Fibroblast of lung (primary cell): Measurements from ENCODE around the gene ZP1. TPM values are rescaled to one million over a fixed set of nuclear protein-coding genes. Genes with fewer than 3 reads are reported as not detected.
A peak's percentile ranks its signal among the peaks of the same experiment; 100 is the strongest.

Experiments
- DNase-seq, 2 donors: peaks; one replicate each; pipeline versions ENCODE4 v3.0.0 to v3.0.0-alpha.2; 2010; ENCODE audit warnings: low read depth in 2 of 2
- H2AFZ ChIP-seq: 2 replicates; pipeline ENCODE4 v1.5.1; 2012; ENCODE audit warnings: low read length, control low read depth, inconsistent platforms
- H3K27ac ChIP-seq: 2 replicates; pipeline ENCODE4 v1.5.1; 2011; ENCODE audit warnings: low read length, control low read depth; ENCODE audit not compliant: insufficient read depth
- H3K27me3 ChIP-seq: 2 replicates; pipeline ENCODE4 v1.5.1; 2011; ENCODE audit warnings: mild to moderate bottlenecking, low read length; ENCODE audit not compliant: control insufficient read depth, insufficient read depth
- H3K36me3 ChIP-seq: 2 replicates; pipeline ENCODE4 v1.5.1; 2011; ENCODE audit warnings: low read length; ENCODE audit not compliant: control insufficient read depth, insufficient read depth
- H3K4me1 ChIP-seq: 2 replicates; pipeline ENCODE4 v1.5.1; 2011; ENCODE audit warnings: low read length; ENCODE audit not compliant: control insufficient read depth, insufficient read depth; ENCODE audit errors: extremely low read depth
- H3K4me2 ChIP-seq: 2 replicates; pipeline ENCODE4 v1.5.1; 2011; ENCODE audit warnings: low read length, control low read depth; ENCODE audit not compliant: insufficient read depth; ENCODE audit errors: extremely low read depth
- H3K4me3 ChIP-seq, 4 experiments: fragments of 200-600 bp in 1 of 4; sonication (generic) in 1 of 4; replicated peaks in 1 of 4; 2 replicates each; pipeline ENCODE4 v1.5.1; 2011 to 2016; ENCODE audit warnings: low read length in 4 of 4, low read depth in 3 of 4, mild to moderate bottlenecking in 3 of 4, control low read depth in 2 of 4, inconsistent platforms in 1 of 4, mixed read lengths in 1 of 4; ENCODE audit not compliant: insufficient read depth in 1 of 4; ENCODE audit errors: control extremely low read depth in 1 of 4
- H3K79me2 ChIP-seq: 2 replicates; pipeline ENCODE4 v1.5.1; 2012; ENCODE audit warnings: mild to moderate bottlenecking, low read length, inconsistent platforms; ENCODE audit not compliant: control insufficient read depth, insufficient read depth
- H3K9ac ChIP-seq: 2 replicates; pipeline ENCODE4 v1.5.1; 2011; ENCODE audit warnings: mild to moderate bottlenecking, low read length, control low read depth; ENCODE audit not compliant: insufficient read depth
- H3K9me3 ChIP-seq: 2 replicates; pipeline ENCODE4 v1.5.1; 2012; ENCODE audit warnings: low read depth, low read length; ENCODE audit not compliant: control insufficient read depth, insufficient read depth
- H4K20me1 ChIP-seq: 2 replicates; pipeline ENCODE4 v1.5.1; 2011; ENCODE audit warnings: low read length; ENCODE audit not compliant: control insufficient read depth, insufficient read depth; ENCODE audit errors: extremely low read depth
- EZH2 ChIP-seq: IDR thresholded peaks from 2 replicates; pipeline ENCODE4 v1.5.1; 2012; ENCODE audit warnings: low read length, control low read depth, mild to moderate bottlenecking; ENCODE audit errors: missing control alignments
- polyA plus RNA-seq, 2 donors: library from polyadenylated mRNA; depleted of rRNA in 1 of 2; stranded (reverse) in 1 of 2; unstranded in 1 of 2; fragments of >200 nt; gene quantifications; 2 replicates each; pipeline ENCODE4 v1.2.1, GENCODE V29; 2011 to 2012; ENCODE audit warnings: missing spikeins in 1 of 2
- total RNA-seq: library from RNA; depleted of rRNA; stranded (reverse); fragments of >200 nt; gene quantifications from 2 replicates; pipeline ENCODE4 v1.2.1, GENCODE V29; 2014
- TF ChIP-seq, protein P1 (sequence below), 2 donors: IDR thresholded peaks in 1 of 2; conservative IDR thresholded peaks in 1 of 2; 1 replicate in 1 of 2; 2 replicates in 1 of 2; pipeline ENCODE4 v1.5.1; 2011 to 2012; ENCODE audit warnings: low read length in 2 of 2, control low read depth in 1 of 2, inconsistent platforms in 1 of 2, low read depth in 1 of 2, mild to moderate bottlenecking in 1 of 2

ZP1 gene
- total and polyA plus RNA-seq, 2 donors (not counting 1 experiment from before 2014, with no cell fraction given): 0.62 TPM; not detected in 1

DNA sequence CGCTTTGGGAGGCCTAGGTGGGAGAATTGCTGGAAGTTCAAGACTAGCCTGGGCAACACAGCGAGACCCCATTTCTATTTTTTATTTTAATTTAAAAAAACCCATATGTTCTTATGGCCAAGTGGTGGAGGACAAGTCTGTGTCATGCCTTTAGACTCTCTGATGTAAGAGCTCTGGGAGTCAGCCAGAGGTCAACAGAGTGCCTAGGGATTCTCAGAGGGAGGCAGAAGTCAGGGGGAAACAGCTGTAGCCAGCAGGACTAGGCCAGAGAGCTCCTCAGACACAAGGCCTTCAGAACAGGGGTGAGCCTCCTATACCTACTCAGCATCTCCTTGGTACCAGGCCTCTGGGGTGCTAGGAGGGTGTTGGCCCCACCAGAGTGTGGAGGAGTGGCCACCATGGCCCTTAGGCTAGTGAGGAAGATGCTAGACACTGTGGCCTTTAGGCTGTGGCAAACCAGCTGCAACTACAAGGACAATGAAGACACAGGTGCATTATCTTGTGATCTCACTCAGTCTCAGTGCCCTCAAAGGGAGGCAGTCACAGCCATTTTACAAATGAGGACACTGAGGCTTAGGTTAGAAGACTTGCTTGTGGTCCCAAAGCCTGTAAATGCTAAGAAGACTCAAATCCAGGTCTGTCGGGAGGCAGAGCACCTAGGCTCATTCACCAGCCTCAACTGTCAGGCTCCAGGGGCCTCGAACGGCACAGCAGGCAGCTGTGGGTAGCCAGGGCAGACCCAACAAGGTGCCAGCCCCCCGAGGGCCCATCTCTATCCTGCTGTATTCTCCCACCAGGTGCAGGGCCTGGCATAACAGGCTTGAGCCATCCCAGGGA is 5.0 kb downstream of the ZP1 start:
- Histone ChIP-seq H3K4me3 (no peak overlapping the region), H3K36me3 (no peaks in the 10 kb centered on the region), H3K27me3 (no peaks in the 10 kb centered on the region), H3K9me3 (no peaks in the 10 kb centered on the region), H3K4me2 (peak overlapping the region; percentile 0), H3K27ac (peak overlapping the region; percentile 63), H4K20me1 (no peaks in the 10 kb centered on the region), H3K79me2 (no peaks in the 10 kb centered on the region), H3K9ac (no peak overlapping the region), H3K4me1 (peaks cover 23% of the 10 kb centered on the region), H2AFZ (no peak overlapping the region)
- no peak for TF ChIP-seq EZH2
- TF ChIP-seq, protein P1, sequence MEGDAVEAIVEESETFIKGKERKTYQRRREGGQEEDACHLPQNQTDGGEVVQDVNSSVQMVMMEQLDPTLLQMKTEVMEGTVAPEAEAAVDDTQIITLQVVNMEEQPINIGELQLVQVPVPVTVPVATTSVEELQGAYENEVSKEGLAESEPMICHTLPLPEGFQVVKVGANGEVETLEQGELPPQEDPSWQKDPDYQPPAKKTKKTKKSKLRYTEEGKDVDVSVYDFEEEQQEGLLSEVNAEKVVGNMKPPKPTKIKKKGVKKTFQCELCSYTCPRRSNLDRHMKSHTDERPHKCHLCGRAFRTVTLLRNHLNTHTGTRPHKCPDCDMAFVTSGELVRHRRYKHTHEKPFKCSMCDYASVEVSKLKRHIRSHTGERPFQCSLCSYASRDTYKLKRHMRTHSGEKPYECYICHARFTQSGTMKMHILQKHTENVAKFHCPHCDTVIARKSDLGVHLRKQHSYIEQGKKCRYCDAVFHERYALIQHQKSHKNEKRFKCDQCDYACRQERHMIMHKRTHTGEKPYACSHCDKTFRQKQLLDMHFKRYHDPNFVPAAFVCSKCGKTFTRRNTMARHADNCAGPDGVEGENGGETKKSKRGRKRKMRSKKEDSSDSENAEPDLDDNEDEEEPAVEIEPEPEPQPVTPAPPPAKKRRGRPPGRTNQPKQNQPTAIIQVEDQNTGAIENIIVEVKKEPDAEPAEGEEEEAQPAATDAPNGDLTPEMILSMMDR (conservative IDR thresholded peaks at IDR 0.05 in 1 of 2, IDR thresholded peaks at IDR 0.05 in 1 of 2; ENCODE audit: low read depth in 1 of 2, low read length in 2 of 2): no peak
- DNase-seq: peak; percentile 49 to 89

DNA sequence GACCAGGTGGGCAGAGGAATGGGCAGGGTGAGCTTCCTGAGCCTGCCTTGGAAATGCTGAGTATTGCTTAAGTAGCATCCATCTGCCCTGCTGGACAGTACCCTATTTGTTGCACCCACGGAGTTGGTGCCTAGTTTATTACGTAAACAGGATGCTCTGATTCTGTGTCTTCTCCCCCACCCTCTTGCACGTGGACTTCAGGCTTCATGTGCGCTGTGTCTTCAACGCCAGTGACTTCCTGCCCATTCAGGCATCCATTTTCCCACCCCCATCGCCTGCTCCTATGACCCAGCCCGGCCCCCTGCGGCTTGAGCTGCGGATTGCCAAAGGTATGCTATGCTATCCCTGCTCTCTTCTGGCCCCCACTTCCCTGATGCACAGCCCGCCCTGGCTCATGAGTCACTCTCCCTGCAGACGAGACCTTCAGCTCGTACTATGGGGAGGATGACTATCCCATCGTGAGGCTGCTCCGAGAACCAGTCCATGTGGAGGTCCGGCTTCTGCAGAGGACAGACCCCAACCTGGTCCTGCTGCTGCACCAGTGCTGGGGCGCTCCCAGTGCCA is 5.7 kb downstream of the ZP1 start:
- H3K27ac ChIP-seq: peak overlapping the region; percentile 63
- TF ChIP-seq EZH2: no peak
- TF ChIP-seq, protein P1 (conservative IDR thresholded peaks at IDR 0.05 in 1 of 2, IDR thresholded peaks at IDR 0.05 in 1 of 2; ENCODE audit: low read depth in 1 of 2, low read length in 2 of 2): no peak
- H3K9me3 ChIP-seq: no peaks in the 10 kb centered on the region
- no peak overlapping the region for H2AFZ ChIP-seq
- peaks cover 23% of the 10 kb centered on the region for H3K4me1 ChIP-seq
- no peaks in the 10 kb centered on the region for H3K36me3 ChIP-seq
- peak; percentile 79 to 86 for DNase-seq
- H3K4me2 ChIP-seq: peak overlapping the region; percentile 10
- H3K4me3 ChIP-seq: no peak overlapping the region
- no peaks in the 10 kb centered on the region for H3K79me2 ChIP-seq
- H4K20me1 ChIP-seq: no peaks in the 10 kb centered on the region
- no peaks in the 10 kb centered on the region for H3K27me3 ChIP-seq
- H3K9ac ChIP-seq: no peak overlapping the region

DNA sequence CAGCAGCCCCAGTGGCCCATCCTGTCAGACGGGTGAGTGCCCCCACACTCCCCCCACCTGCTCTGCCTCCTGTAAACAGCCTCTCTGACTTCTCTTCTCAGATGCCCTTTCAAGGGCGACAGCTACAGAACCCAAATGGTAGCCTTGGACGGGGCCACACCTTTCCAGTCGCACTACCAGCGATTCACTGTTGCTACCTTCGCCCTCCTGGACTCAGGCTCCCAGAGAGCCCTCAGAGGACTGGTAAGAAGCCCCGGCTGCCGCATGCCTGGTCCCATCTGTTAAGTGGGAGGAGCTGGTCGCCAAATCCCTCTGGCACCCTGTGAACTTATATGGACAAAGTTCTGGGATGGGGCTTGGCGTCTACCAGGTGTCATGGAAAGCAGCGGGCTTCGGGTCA is 6.2 kb downstream of the ZP1 start:
- H3K36me3 ChIP-seq: no peaks in the 10 kb centered on the region
- no peak for DNase-seq
- peak overlapping the region; percentile 19 for H3K27ac ChIP-seq
- peaks cover 23% of the 10 kb centered on the region for H3K4me1 ChIP-seq
- H4K20me1 ChIP-seq: no peaks in the 10 kb centered on the region
- no peak overlapping the region for H3K9ac ChIP-seq
- H3K9me3 ChIP-seq: no peaks in the 10 kb centered on the region
- no peak overlapping the region for H2AFZ ChIP-seq
- TF ChIP-seq, protein P1 (conservative IDR thresholded peaks at IDR 0.05 in 1 of 2, IDR thresholded peaks at IDR 0.05 in 1 of 2; ENCODE audit: low read depth in 1 of 2, low read length in 2 of 2): no peak
- no peak for TF ChIP-seq EZH2
- no peaks in the 10 kb centered on the region for H3K27me3 ChIP-seq
- H3K79me2 ChIP-seq: no peaks in the 10 kb centered on the region
- H3K4me2 ChIP-seq: peak overlapping the region; percentile 10
- no peak overlapping the region for H3K4me3 ChIP-seq
